Cardiac muscle cell (in vitro differentiated cells and primary cell): ENCODE results near the gene SNRNP70. TPM values are rescaled to one million over a fixed set of nuclear protein-coding genes. Genes with fewer than 3 reads are reported as not detected.
"Not testable (repeated sequence)": the region's sequence is repeated elsewhere in the genome, so short reads cannot be mapped to it uniquely, and the experiment has no call there.

Experiments used
- DNase-seq, 2 donors: peaks; one replicate each; pipeline versions ENCODE4 v3.0.0 to v3.0.0-alpha.2; 2010 to 2017; ENCODE audit warnings: low read depth in 1 of 2, low spot score in 1 of 2
- H3K27ac ChIP-seq: fragments of 200-600 bp; sonication (generic); 2 replicates; pipeline ENCODE4 v1.5.1; 2016
- H3K27me3 ChIP-seq: fragments of 200-600 bp; sonication (generic); 2 replicates; pipeline ENCODE4 v1.6.0; 2016; ENCODE audit warnings: control low read depth
- H3K36me3 ChIP-seq: fragments of 200-600 bp; sonication (generic); 2 replicates; pipeline ENCODE4 v1.5.1; 2016; ENCODE audit warnings: control low read depth
- H3K4me1 ChIP-seq: fragments of 200-600 bp; sonication (generic); 2 replicates; pipeline ENCODE4 v1.8.1; 2017; ENCODE audit warnings: low read depth, mild to moderate bottlenecking, mixed run types
- H3K4me3 ChIP-seq: fragments of 200-600 bp; sonication (generic); 2 replicates; pipeline ENCODE4 v1.5.1; 2016; ENCODE audit warnings: mild to moderate bottlenecking
- H3K9me3 ChIP-seq: fragments of 200-600 bp; sonication (generic); 2 replicates; pipeline ENCODE4 v1.5.1; 2017; ENCODE audit warnings: low read depth, mild to moderate bottlenecking, control low read depth
- CTCF ChIP-seq: IDR thresholded peaks from 2 replicates; pipeline ENCODE4 v1.5.1; 2012; ENCODE audit warnings: low read depth, mild to moderate bottlenecking, low read length
- polyA plus RNA-seq: library from polyadenylated mRNA; unstranded; fragments of >200 nt; fragmentation: Nextera tagmentation; extraction: Ambion mirVana; gene quantifications from 2 replicates; pipeline ENCODE4 v1.2.1, GENCODE V29; 2016
- total RNA-seq: library from RNA; depleted of rRNA; stranded (reverse); fragments of >200 nt; gene quantifications from 2 replicates; pipeline ENCODE4 v1.2.3, GENCODE V29; 2016

The SNRNP70 gene
- total RNA-seq = 396 and 598 TPM in 2 replicates
- polyA plus RNA-seq = 470 and 492 TPM in 2 replicates

GRCh38 chr19:49085020-49085867, at the start of gene SNRNP70:
Gene SNRNP70, plus strand, starts transcription at chr19:49085451. Its CDS starts 964 bp downstream, at chr19:49086415.
- H3K4me3 ChIP-seq = peak within 1 kb of the TSS; percentile 76
- H3K9me3 ChIP-seq = no peaks in the 10 kb centered on the region
- no peaks in the 10 kb centered on the region for H3K27me3 ChIP-seq
- peak within 1 kb of the TSS; percentile 98 for H3K27ac ChIP-seq
- no peak for TF ChIP-seq CTCF
- H3K4me1 ChIP-seq = peaks cover 6% of the 10 kb centered on the region
- peaks cover 15% of the 10 kb centered on the region for H3K36me3 ChIP-seq
- DNase-seq = peak; percentile 100

- peak; percentile 28 for TF ChIP-seq CTCF
- not testable (repeated sequence) for H3K27me3 ChIP-seq, H3K4me1 ChIP-seq, H3K4me3 ChIP-seq, H3K36me3 ChIP-seq, H3K9me3 ChIP-seq, H3K27ac ChIP-seq
- DNase-seq = peak in 1 of 2 donors; percentile 23
Measured at GRCh38 chr19:49036815-49037214, 48.4 kb upstream of the SNRNP70 start, which contains the start of gene CGB1. Gene CGB1, minus strand, starts transcription at chr19:49036895. Its CDS starts 184 bp downstream, at chr19:49036711.

- H3K9me3 ChIP-seq, H3K27me3 ChIP-seq, H3K36me3 ChIP-seq, DNase-seq, H3K4me1 ChIP-seq, H3K4me3 ChIP-seq, H3K27ac ChIP-seq: not testable (repeated sequence)
Measured at GRCh38 chr19:49038111-49038510, 47.1 kb upstream of the SNRNP70 start.

GRCh38 chr19:49038557-49039276, 46.5 kb upstream of the SNRNP70 start:
- H3K4me3 ChIP-seq, H3K27me3 ChIP-seq, H3K27ac ChIP-seq, H3K36me3 ChIP-seq, H3K4me1 ChIP-seq, H3K9me3 ChIP-seq, DNase-seq: not testable (repeated sequence)

GRCh38 chr19:49039736-49040135, 45.5 kb upstream of the SNRNP70 start:
- H3K27ac ChIP-seq, DNase-seq, H3K4me1 ChIP-seq, H3K27me3 ChIP-seq, H3K36me3 ChIP-seq, H3K4me3 ChIP-seq, H3K9me3 ChIP-seq: not testable (repeated sequence)

GRCh38 chr19:49042177-49042576, 43.1 kb upstream of the SNRNP70 start:
- H3K9me3 ChIP-seq = no peaks in the 10 kb centered on the region
- DNase-seq = no peak
- H3K36me3 ChIP-seq = no peaks in the 10 kb centered on the region
- TF ChIP-seq CTCF = no peak
- H3K27ac ChIP-seq = no peak overlapping the region
- H3K4me3 ChIP-seq = no peak overlapping the region
- H3K27me3 ChIP-seq = no peaks in the 10 kb centered on the region
- no peaks in the 10 kb centered on the region for H3K4me1 ChIP-seq

- not testable (repeated sequence) for H3K9me3 ChIP-seq, DNase-seq, H3K4me1 ChIP-seq, H3K27me3 ChIP-seq, H3K27ac ChIP-seq, H3K36me3 ChIP-seq, H3K4me3 ChIP-seq
Measured at GRCh38 chr19:49042666-49043065, 42.6 kb upstream of the SNRNP70 start.

- H3K27me3 ChIP-seq, H3K27ac ChIP-seq, H3K9me3 ChIP-seq, H3K4me1 ChIP-seq, DNase-seq, H3K36me3 ChIP-seq, H3K4me3 ChIP-seq: not testable (repeated sequence)
Measured at GRCh38 chr19:49043548-49043947, 41.7 kb upstream of the SNRNP70 start, which contains the start of gene CGB5. Gene CGB5, plus strand, starts transcription at chr19:49043848. Its CDS starts 362 bp downstream, at chr19:49044210.

- H3K4me1 ChIP-seq, H3K27ac ChIP-seq, H3K9me3 ChIP-seq, H3K27me3 ChIP-seq, H3K36me3 ChIP-seq, DNase-seq, H3K4me3 ChIP-seq: not testable (repeated sequence)
Measured at GRCh38 chr19:49049011-49049410, 36.2 kb upstream of the SNRNP70 start, which contains the start of gene CGB8. Gene CGB8, minus strand, starts transcription at chr19:49049111. Its CDS starts 372 bp downstream, at chr19:49048739.

GRCh38 chr19:49049834-49050233, 35.4 kb upstream of the SNRNP70 start:
- H3K27me3 ChIP-seq, H3K4me1 ChIP-seq, H3K27ac ChIP-seq, DNase-seq, H3K4me3 ChIP-seq, H3K9me3 ChIP-seq, H3K36me3 ChIP-seq: not testable (repeated sequence)
